ENCODE measurements around the gene RGMA. TPM values are rescaled to one million over a fixed set of nuclear protein-coding genes. Genes with fewer than 3 reads are reported as not detected.

Gene RGMA
- total and polyA plus RNA-seq, 2 donors (not counting 1 experiment from before 2014, with no cell fraction given): 0.27 to 1.5 TPM

DNA sequence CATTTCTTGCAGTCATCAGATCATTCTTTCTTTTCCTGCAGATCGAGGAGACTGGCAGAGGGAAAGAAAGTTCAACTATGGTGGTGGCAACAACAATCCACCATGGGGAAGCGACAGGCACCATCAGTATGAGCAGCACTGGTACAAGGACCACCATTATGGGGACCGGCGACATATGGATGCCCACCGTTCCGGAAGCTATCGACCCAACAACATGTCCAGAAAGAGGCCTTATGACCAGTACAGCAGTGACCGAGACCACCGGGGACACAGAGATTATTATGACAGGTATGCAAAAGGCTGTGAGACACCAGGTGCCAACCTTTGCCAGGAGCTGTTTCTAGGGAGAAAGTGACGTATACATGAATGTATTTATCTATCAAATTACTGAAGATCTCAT lies 69.0 kb downstream of the RGMA start:
- Histone ChIP-seq H3K9me3 (ENCODE audit: control insufficient read depth, insufficient read depth, low read depth, low read length) (no peaks in the 10 kb centered on the region), H3K79me2 (ENCODE audit: control insufficient read depth, insufficient read depth, low read length) (peaks cover 6% of the 10 kb centered on the region), H3K9ac (ENCODE audit: insufficient read depth, low read length) (no peak overlapping the region), H3K4me1 (ENCODE audit: control insufficient read depth, extremely low read depth, insufficient read depth, low read length) (no peaks in the 10 kb centered on the region), H3K36me3 (ENCODE audit: control insufficient read depth, insufficient read depth, low read length) (peaks cover 34% of the 10 kb centered on the region), H2AFZ (ENCODE audit: low read length) (no peak overlapping the region), H3K27me3 (ENCODE audit: control insufficient read depth, insufficient read depth, low read length) (no peaks in the 10 kb centered on the region), H4K20me1 (ENCODE audit: control insufficient read depth, extremely low read depth, insufficient read depth, low read length) (no peaks in the 10 kb centered on the region), H3K4me3 (replicated peaks in 1 of 4; ENCODE audit: control extremely low read depth in 1 of 4, insufficient read depth in 1 of 4, low read depth in 3 of 4, low read length in 4 of 4) (no peak overlapping the region), H3K4me2 (ENCODE audit: extremely low read depth, insufficient read depth, low read length) (no peak overlapping the region), H3K27ac (ENCODE audit: insufficient read depth, low read length) (no peak overlapping the region)
- TF ChIP-seq, protein P1, sequence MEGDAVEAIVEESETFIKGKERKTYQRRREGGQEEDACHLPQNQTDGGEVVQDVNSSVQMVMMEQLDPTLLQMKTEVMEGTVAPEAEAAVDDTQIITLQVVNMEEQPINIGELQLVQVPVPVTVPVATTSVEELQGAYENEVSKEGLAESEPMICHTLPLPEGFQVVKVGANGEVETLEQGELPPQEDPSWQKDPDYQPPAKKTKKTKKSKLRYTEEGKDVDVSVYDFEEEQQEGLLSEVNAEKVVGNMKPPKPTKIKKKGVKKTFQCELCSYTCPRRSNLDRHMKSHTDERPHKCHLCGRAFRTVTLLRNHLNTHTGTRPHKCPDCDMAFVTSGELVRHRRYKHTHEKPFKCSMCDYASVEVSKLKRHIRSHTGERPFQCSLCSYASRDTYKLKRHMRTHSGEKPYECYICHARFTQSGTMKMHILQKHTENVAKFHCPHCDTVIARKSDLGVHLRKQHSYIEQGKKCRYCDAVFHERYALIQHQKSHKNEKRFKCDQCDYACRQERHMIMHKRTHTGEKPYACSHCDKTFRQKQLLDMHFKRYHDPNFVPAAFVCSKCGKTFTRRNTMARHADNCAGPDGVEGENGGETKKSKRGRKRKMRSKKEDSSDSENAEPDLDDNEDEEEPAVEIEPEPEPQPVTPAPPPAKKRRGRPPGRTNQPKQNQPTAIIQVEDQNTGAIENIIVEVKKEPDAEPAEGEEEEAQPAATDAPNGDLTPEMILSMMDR (conservative IDR thresholded peaks at IDR 0.05 in 1 of 2, IDR thresholded peaks at IDR 0.05 in 1 of 2; ENCODE audit: low read depth in 1 of 2, low read length in 2 of 2): no peak
- TF ChIP-seq EZH2 (IDR thresholded peaks at IDR 0.05; ENCODE audit: low read length, missing control alignments): no peak
- no peak for DNase-seq (ENCODE audit: low read depth in 2 of 2)

- Histone ChIP-seq H3K4me1 (ENCODE audit: control insufficient read depth, extremely low read depth, insufficient read depth, low read length) (no peaks in the 10 kb centered on the region), H3K36me3 (ENCODE audit: control insufficient read depth, insufficient read depth, low read length) (peaks cover 30% of the 10 kb centered on the region), H3K4me3 (replicated peaks in 1 of 4; ENCODE audit: control extremely low read depth in 1 of 4, insufficient read depth in 1 of 4, low read depth in 3 of 4, low read length in 4 of 4) (no peak overlapping the region), H2AFZ (ENCODE audit: low read length) (no peak overlapping the region), H3K27me3 (ENCODE audit: control insufficient read depth, insufficient read depth, low read length) (no peaks in the 10 kb centered on the region), H3K79me2 (ENCODE audit: control insufficient read depth, insufficient read depth, low read length) (peaks cover 6% of the 10 kb centered on the region), H3K4me2 (ENCODE audit: extremely low read depth, insufficient read depth, low read length) (no peak overlapping the region), H3K9me3 (ENCODE audit: control insufficient read depth, insufficient read depth, low read depth, low read length) (no peaks in the 10 kb centered on the region), H4K20me1 (ENCODE audit: control insufficient read depth, extremely low read depth, insufficient read depth, low read length) (no peaks in the 10 kb centered on the region), H3K9ac (ENCODE audit: insufficient read depth, low read length) (no peak overlapping the region), H3K27ac (ENCODE audit: insufficient read depth, low read length) (no peak overlapping the region)
- TF ChIP-seq, protein P1 (conservative IDR thresholded peaks at IDR 0.05 in 1 of 2, IDR thresholded peaks at IDR 0.05 in 1 of 2; ENCODE audit: low read depth in 1 of 2, low read length in 2 of 2): no peak
- no peak for TF ChIP-seq EZH2 (IDR thresholded peaks at IDR 0.05; ENCODE audit: low read length, missing control alignments)
- DNase-seq (ENCODE audit: low read depth in 2 of 2): no peak
Measured at GRCh38 chr15:93019090-93019489, 69.9 kb downstream of the RGMA start.

- no peak overlapping the region for H3K4me3 ChIP-seq (replicated peaks in 1 of 4; ENCODE audit: control extremely low read depth in 1 of 4, insufficient read depth in 1 of 4, low read depth in 3 of 4, low read length in 4 of 4)
- H3K9ac ChIP-seq (ENCODE audit: insufficient read depth, low read length): no peak overlapping the region
- H3K4me1 ChIP-seq (ENCODE audit: control insufficient read depth, extremely low read depth, insufficient read depth, low read length): no peaks in the 10 kb centered on the region
- DNase-seq (ENCODE audit: low read depth in 2 of 2): peak in 1 of 2 donors; percentile 17
- H3K27me3 ChIP-seq (ENCODE audit: control insufficient read depth, insufficient read depth, low read length): no peaks in the 10 kb centered on the region
- no peaks in the 10 kb centered on the region for H3K9me3 ChIP-seq (ENCODE audit: control insufficient read depth, insufficient read depth, low read depth, low read length)
- no peak overlapping the region for H2AFZ ChIP-seq (ENCODE audit: low read length)
- H3K27ac ChIP-seq (ENCODE audit: insufficient read depth, low read length): no peak overlapping the region
- TF ChIP-seq, protein P1 (conservative IDR thresholded peaks at IDR 0.05 in 1 of 2, IDR thresholded peaks at IDR 0.05 in 1 of 2; ENCODE audit: low read depth in 1 of 2, low read length in 2 of 2): peak in 1 of 2 donors; percentile 33
- TF ChIP-seq EZH2 (IDR thresholded peaks at IDR 0.05; ENCODE audit: low read length, missing control alignments): no peak
- H3K36me3 ChIP-seq (ENCODE audit: control insufficient read depth, insufficient read depth, low read length): peaks cover 30% of the 10 kb centered on the region
- peaks cover 6% of the 10 kb centered on the region for H3K79me2 ChIP-seq (ENCODE audit: control insufficient read depth, insufficient read depth, low read length)
- no peaks in the 10 kb centered on the region for H4K20me1 ChIP-seq (ENCODE audit: control insufficient read depth, extremely low read depth, insufficient read depth, low read length)
- H3K4me2 ChIP-seq (ENCODE audit: extremely low read depth, insufficient read depth, low read length): no peak overlapping the region
Measured at GRCh38 chr15:93018574-93018973, 70.4 kb downstream of the RGMA start.
